ENCODE measurements around the gene MND1. TPM values are rescaled to one million over a fixed set of nuclear protein-coding genes. Genes with fewer than 3 reads are reported as not detected.
"Not testable (repeated sequence)": the region's sequence is repeated elsewhere in the genome, so short reads cannot be mapped to it uniquely, and the experiment has no call there.

Gene MND1
- total RNA-seq, 2 donors from 2014 or later = 15.4 to 30.3 TPM

GRCh38 chr4:153452658-153453378, 108.3 kb downstream of the MND1 start:
- Mint-ChIP-seq H3K9me3 (peaks cover 3% of the 10 kb centered on the region), H3K27ac (no peak overlapping the region), H3K27me3 (ENCODE audit: insufficient read depth) (peaks cover 9% of the 10 kb centered on the region), H3K4me1 (peaks cover 14% of the 10 kb centered on the region), H3K4me3 (no peak overlapping the region), H3K36me3 (ENCODE audit: low read depth) (no peaks in the 10 kb centered on the region)
- no peak overlapping the region for H3K4me3 ChIP-seq (ENCODE audit: low read length)
- H3K9ac ChIP-seq (ENCODE audit: extremely low read depth, low read length, poor library complexity, severe bottlenecking) = no peak overlapping the region
- no peaks in the 10 kb centered on the region for H3K9me3 ChIP-seq (ENCODE audit: control insufficient read depth, low read length)
- H3K4me1 ChIP-seq (ENCODE audit: control insufficient read depth, insufficient read depth, low read length) = peaks cover 5% of the 10 kb centered on the region
- no peak for DNase-seq
- H3K27ac ChIP-seq (ENCODE audit: low read depth, low read length) = no peak overlapping the region
- no peaks in the 10 kb centered on the region for H3K36me3 ChIP-seq (ENCODE audit: control insufficient read depth, insufficient read depth, low read length)
- no peaks in the 10 kb centered on the region for H3K27me3 ChIP-seq (ENCODE audit: control insufficient read depth, insufficient read depth, low read length, poor library complexity, severe bottlenecking)
- no peak for TF ChIP-seq CTCF (conservative IDR thresholded peaks at IDR 0.05)
- 92 to 94% methylated on average over 2 to 4 of the region's 4 CpGs for WGBS, 2 experiments (ENCODE audit: insufficient coverage in 1 of 2, insufficient read length in 1 of 2)

GRCh38 chr4:153453402-153453801, 108.9 kb downstream of the MND1 start:
- Histone ChIP-seq H3K27ac (ENCODE audit: low read depth, low read length) (no peak overlapping the region), H3K36me3 (ENCODE audit: control insufficient read depth, insufficient read depth, low read length) (no peaks in the 10 kb centered on the region), H3K4me3 (ENCODE audit: low read length) (no peak overlapping the region), H3K27me3 (ENCODE audit: control insufficient read depth, insufficient read depth, low read length, poor library complexity, severe bottlenecking) (no peaks in the 10 kb centered on the region), H3K9me3 (ENCODE audit: control insufficient read depth, low read length) (no peaks in the 10 kb centered on the region), H3K9ac (ENCODE audit: extremely low read depth, low read length, poor library complexity, severe bottlenecking) (no peak overlapping the region), H3K4me1 (ENCODE audit: control insufficient read depth, insufficient read depth, low read length) (peaks cover 5% of the 10 kb centered on the region)
- Mint-ChIP-seq H3K4me1 (peaks cover 14% of the 10 kb centered on the region), H3K27ac (no peak overlapping the region), H3K4me3 (no peak overlapping the region), H3K9me3 (peaks cover 3% of the 10 kb centered on the region), H3K36me3 (ENCODE audit: low read depth) (no peaks in the 10 kb centered on the region), H3K27me3 (ENCODE audit: insufficient read depth) (peaks cover 9% of the 10 kb centered on the region)
- WGBS, 2 experiments (ENCODE audit: insufficient coverage in 1 of 2, insufficient read length in 1 of 2) = 89 to 94% methylated on average over 7 to 8 of the region's 8 CpGs
- DNase-seq = no peak
- TF ChIP-seq CTCF (conservative IDR thresholded peaks at IDR 0.05) = no peak

GRCh38 chr4:153458969-153459368, 114.5 kb downstream of the MND1 start:
- DNase-seq = no peak
- Histone ChIP-seq H3K9ac (ENCODE audit: extremely low read depth, low read length, poor library complexity, severe bottlenecking) (no peak overlapping the region), H3K36me3 (ENCODE audit: control insufficient read depth, insufficient read depth, low read length) (no peaks in the 10 kb centered on the region), H3K9me3 (ENCODE audit: control insufficient read depth, low read length) (no peaks in the 10 kb centered on the region), H3K27ac (ENCODE audit: low read depth, low read length) (no peak overlapping the region), H3K4me3 (ENCODE audit: low read length) (no peak overlapping the region), H3K27me3 (ENCODE audit: control insufficient read depth, insufficient read depth, low read length, poor library complexity, severe bottlenecking) (peaks cover 2% of the 10 kb centered on the region), H3K4me1 (ENCODE audit: control insufficient read depth, insufficient read depth, low read length) (no peaks in the 10 kb centered on the region)
- 68% methylated on average over 1 of the region's 1 CpG; no CpG with 5 or more reads in 1 of the 2 experiments for WGBS, 2 experiments (ENCODE audit: insufficient coverage in 1 of 2, insufficient read length in 1 of 2)
- Mint-ChIP-seq H3K4me1 (no peaks in the 10 kb centered on the region), H3K9me3 (peaks cover 3% of the 10 kb centered on the region), H3K27me3 (ENCODE audit: insufficient read depth) (peaks cover 2% of the 10 kb centered on the region), H3K4me3 (no peak overlapping the region), H3K36me3 (ENCODE audit: low read depth) (no peaks in the 10 kb centered on the region), H3K27ac (no peak overlapping the region)
- TF ChIP-seq CTCF (conservative IDR thresholded peaks at IDR 0.05) = no peak

GRCh38 chr4:153461549-153461948, 117.1 kb downstream of the MND1 start:
- not testable (repeated sequence) for H3K9me3 Mint-ChIP-seq; H3K36me3 ChIP-seq (ENCODE audit: control insufficient read depth, insufficient read depth, low read length); H3K9ac ChIP-seq (ENCODE audit: extremely low read depth, low read length, poor library complexity, severe bottlenecking); H3K27ac Mint-ChIP-seq; DNase-seq; H3K4me3 ChIP-seq (ENCODE audit: low read length); H3K9me3 ChIP-seq (ENCODE audit: control insufficient read depth, low read length); H3K27ac ChIP-seq (ENCODE audit: low read depth, low read length); H3K4me3 Mint-ChIP-seq; H3K36me3 Mint-ChIP-seq (ENCODE audit: low read depth); H3K4me1 ChIP-seq (ENCODE audit: control insufficient read depth, insufficient read depth, low read length)
- 86 to 94% methylated on average over 1 to 4 of the region's 4 CpGs for WGBS, 2 experiments (ENCODE audit: insufficient coverage in 1 of 2, insufficient read length in 1 of 2)
- Mint-ChIP-seq H3K4me1 (peaks cover 14% of the 10 kb centered on the region), H3K27me3 (ENCODE audit: insufficient read depth) (peaks cover 14% of the 10 kb centered on the region)
- peaks cover 21% of the 10 kb centered on the region for H3K27me3 ChIP-seq (ENCODE audit: control insufficient read depth, insufficient read depth, low read length, poor library complexity, severe bottlenecking)
